Naive thymus-derived CD8-positive, alpha-beta T cell (primary cell): ENCODE results near the gene NAALADL2. TPM values are rescaled to one million over a fixed set of nuclear protein-coding genes. Genes with fewer than 3 reads are reported as not detected.

ENCODE experiments used
- ATAC-seq, 2 donors: fragments of 150-1000 bp; cut with Tn5 transposase in 1 of 2; sonication (Bioruptor Pico), chemical (Tn5 transposase) in 1 of 2; 1 replicate in 1 of 2; 2 replicates in 1 of 2; pipeline ENCODE4 v1.10.0; 2021; ENCODE audit warnings: mild to moderate bottlenecking in 2 of 2, moderate library complexity in 2 of 2
- POLR2A ChIA-PET: fragments of 350-600 bp; sonication (Branson Sonifier 250); formaldehyde crosslinking; loops from one replicate; lab custom pipeline; 2021; ENCODE audit warnings: antibody characterized with exemption; lab: Charles Lee
- DNase-seq, 10 donors: peaks; one replicate each; pipeline versions ENCODE4 v3.0.0 to v3.0.0-alpha.2; 2020 to 2022
- H3K27ac Mint-ChIP-seq, 10 donors: one replicate each; pipeline ENCODE4 v1.8.0; 2020 to 2022; ENCODE audit warnings: mild to moderate bottlenecking in 10 of 10, mixed read lengths in 10 of 10, moderate library complexity in 4 of 10, inconsistent platforms in 1 of 10
- H3K27me3 Mint-ChIP-seq, 5 donors: one replicate each; pipeline ENCODE4 v1.8.0; 2021 to 2022; ENCODE audit warnings: mixed read lengths in 5 of 5
- H3K36me3 Mint-ChIP-seq, 3 donors: one replicate each; pipeline ENCODE4 v1.8.0; 2020 to 2022; ENCODE audit warnings: mixed read lengths in 3 of 3, mild to moderate bottlenecking in 2 of 3, inconsistent platforms in 1 of 3
- H3K4me1 Mint-ChIP-seq, 4 donors: one replicate each; pipeline ENCODE4 v1.8.0; 2021 to 2022; ENCODE audit warnings: mixed read lengths in 4 of 4
- H3K4me3 Mint-ChIP-seq, 10 donors: one replicate each; pipeline ENCODE4 v1.8.0; 2020 to 2022; ENCODE audit warnings: mild to moderate bottlenecking in 10 of 10, mixed read lengths in 10 of 10, moderate library complexity in 6 of 10, inconsistent platforms in 1 of 10
- H3K9me3 Mint-ChIP-seq, 9 donors: one replicate each; pipeline ENCODE4 v1.8.0; 2020 to 2022; ENCODE audit warnings: mixed read lengths in 9 of 9, mild to moderate bottlenecking in 3 of 9, inconsistent platforms in 1 of 9, moderate library complexity in 1 of 9
- microRNA-seq: library from miRNA; unstranded; fragments of <30 nt; microRNA quantifications from one replicate; pipeline ENCODE4 v1.2.0, GENCODE V29; 2022; ENCODE audit warnings: borderline microRNAs expressed
- polyA plus RNA-seq, 3 donors: library from polyadenylated mRNA; unstranded; fragments of 300-500 nt; fragmentation: Illumina TruSeq; gene quantifications; one replicate each; pipeline ENCODE4 v1.2.3, GENCODE V29; 2021
- total RNA-seq, 8 experiments: library from RNA in 2 of 8; stranded (reverse) in 2 of 8; gene quantifications; one replicate each; pipeline ENCODE4 v1.2.3 and lab custom pipeline; 2021 to 2026

NAALADL2 gene
- total and polyA plus RNA-seq, 5 experiments from 2014 or later: 0.44 to 1.3 (median 0.88) TPM; not detected in 1

GRCh38 chr3:175839366-175840005, 980.4 kb downstream of the NAALADL2 start:
- no peak overlapping the region for H3K27ac Mint-ChIP-seq
- no peaks in the 10 kb centered on the region for H3K4me1 Mint-ChIP-seq
- no peak for DNase-seq
- ATAC-seq: no peak
- H3K4me3 Mint-ChIP-seq: no peak overlapping the region
- H3K36me3 Mint-ChIP-seq: no peaks in the 10 kb centered on the region
- peaks cover 0 to 1% (median 0%) of the 10 kb centered on the region in 5 donors for H3K27me3 Mint-ChIP-seq
- H3K9me3 Mint-ChIP-seq: peaks cover 0 to 10% (median 0%) of the 10 kb centered on the region in 9 donors
- POLR2A ChIA-PET: no interaction called here

GRCh38 chr3:175851541-175851940, 992.4 kb downstream of the NAALADL2 start:
- POLR2A ChIA-PET: no interaction called here
- Mint-ChIP-seq H3K4me3 (no peak overlapping the region), H3K9me3 (peaks cover 0 to 34% (median 0%) of the 10 kb centered on the region in 9 donors), H3K27me3 (no peaks in the 10 kb centered on the region), H3K4me1 (no peaks in the 10 kb centered on the region), H3K36me3 (no peaks in the 10 kb centered on the region), H3K27ac (no peak overlapping the region)
- ATAC-seq: no peak
- DNase-seq: no peak

DNA sequence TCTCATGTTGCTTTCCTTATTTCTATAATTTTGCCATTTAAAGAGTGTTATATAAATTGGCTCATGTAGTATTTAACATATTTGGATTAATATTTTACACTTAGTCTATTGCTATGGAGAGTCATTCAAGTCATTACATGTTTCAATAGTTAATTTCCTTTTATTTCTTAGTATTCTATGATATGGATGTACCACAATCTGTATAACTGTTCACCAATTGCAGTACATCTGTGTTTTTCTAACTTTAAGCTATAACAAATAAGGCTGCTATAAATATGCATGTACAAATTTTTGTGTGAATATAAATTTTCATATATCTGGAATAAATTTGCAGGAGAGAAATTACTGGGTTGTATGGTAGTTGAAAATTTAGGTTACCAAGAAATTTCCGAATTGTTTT, 993.4 kb downstream of the NAALADL2 start:
- no peak for DNase-seq
- Mint-ChIP-seq H3K36me3 (no peaks in the 10 kb centered on the region), H3K4me1 (no peaks in the 10 kb centered on the region), H3K9me3 (peaks cover 0 to 34% (median 0%) of the 10 kb centered on the region in 9 donors), H3K4me3 (no peak overlapping the region), H3K27me3 (no peaks in the 10 kb centered on the region), H3K27ac (no peak overlapping the region)
- POLR2A ChIA-PET: no interaction called here
- ATAC-seq: no peak

DNA sequence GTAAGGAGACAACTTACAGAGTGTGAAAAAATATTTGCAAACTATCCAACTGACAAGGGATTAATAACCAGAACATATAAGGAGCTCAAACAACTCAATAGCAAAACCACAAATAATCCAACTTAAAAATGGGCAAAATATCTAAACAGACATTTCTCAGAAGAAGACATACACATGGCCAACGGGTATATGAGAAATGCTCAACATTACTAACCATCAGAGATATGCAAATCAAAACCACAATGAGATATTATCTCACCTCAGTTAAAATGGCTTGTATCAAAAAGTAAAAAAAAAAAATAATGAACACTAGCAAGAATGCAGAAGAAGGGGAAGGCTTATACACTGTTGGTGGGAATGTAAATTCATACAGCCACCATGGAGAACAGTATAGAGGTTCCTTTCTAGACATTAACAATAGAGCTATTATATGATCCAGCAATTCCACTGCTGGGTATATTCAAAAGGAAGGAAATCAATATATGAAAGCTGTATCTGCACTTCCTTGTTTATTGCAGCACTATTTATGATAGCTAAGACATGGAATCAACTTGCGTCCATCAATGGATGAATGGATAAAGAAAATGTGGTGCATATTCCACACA, 998.6 kb downstream of the NAALADL2 start:
- H3K27me3 Mint-ChIP-seq: no peaks in the 10 kb centered on the region
- H3K36me3 Mint-ChIP-seq: no peaks in the 10 kb centered on the region
- POLR2A ChIA-PET: no interaction called here
- H3K4me3 Mint-ChIP-seq: no peak overlapping the region
- H3K9me3 Mint-ChIP-seq: peaks cover 0 to 23% (median 0%) of the 10 kb centered on the region in 9 donors
- DNase-seq: no peak
- no peaks in the 10 kb centered on the region for H3K4me1 Mint-ChIP-seq
- ATAC-seq: no peak
- no peak overlapping the region for H3K27ac Mint-ChIP-seq

Small RNA genes lying within 50 kb of the gene (microRNA-seq; reads per million reads assigned to microRNA genes)
- gene MIR4789: not detected
